ENCODE measurements around the gene GNLY. TPM values are rescaled to one million over a fixed set of nuclear protein-coding genes. Genes with fewer than 3 reads are reported as not detected.
"Not testable (repeated sequence)": the region's sequence is repeated elsewhere in the genome, so short reads cannot be mapped to it uniquely, and the experiment has no call there.

GNLY gene
- total RNA-seq, 2 experiments from 2014 or later = 2.6 to 3.2 TPM

- no peak overlapping the region for H3K4me3 Mint-ChIP-seq
- DNase-seq = no peak
- H3K27me3 Mint-ChIP-seq (ENCODE audit: low read depth) = no peaks in the 10 kb centered on the region
- peaks cover 21% of the 10 kb centered on the region for H3K36me3 Mint-ChIP-seq (ENCODE audit: low read depth)
- H3K4me1 Mint-ChIP-seq (ENCODE audit: low read depth) = no peaks in the 10 kb centered on the region
- H3K9me3 Mint-ChIP-seq = no peaks in the 10 kb centered on the region
- intact Hi-C loops (cut with micrococcal nuclease) = no loop called here
- CTCF ChIA-PET = interaction anchor here (2.2 kb wide), 1 partner anchor 19 kb away, joined by 9 read pairs; no protein-coding TSS in a partner anchor
- H3K27ac Mint-ChIP-seq = no peak overlapping the region
Measured at GRCh38 chr2:85656468-85656867, 37.7 kb upstream of the GNLY start.

DNA sequence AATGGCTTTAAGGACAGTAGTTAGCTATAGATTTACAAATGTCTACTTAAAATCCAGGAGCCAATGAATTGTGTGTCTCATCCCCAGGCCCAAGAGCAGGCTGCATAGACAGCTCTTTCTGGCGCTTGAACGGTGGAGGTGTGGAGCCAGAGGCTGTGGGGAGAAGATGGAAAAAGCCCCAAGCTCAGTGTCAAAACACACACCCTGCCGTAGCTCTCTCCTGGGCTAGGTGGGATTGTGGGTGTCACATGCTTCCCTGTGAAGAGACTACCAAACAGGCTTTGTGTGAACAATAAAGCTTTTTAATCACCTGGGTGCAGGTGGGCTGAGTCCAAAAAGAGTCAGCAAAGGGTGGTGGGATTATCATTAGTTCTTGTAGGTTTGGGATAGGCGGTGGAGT, 36.8 kb upstream of the GNLY start:
- H3K27ac Mint-ChIP-seq; H3K4me3 Mint-ChIP-seq; H3K4me1 Mint-ChIP-seq (ENCODE audit: low read depth); DNase-seq; H3K27me3 Mint-ChIP-seq (ENCODE audit: low read depth); intact Hi-C loops (cut with micrococcal nuclease); H3K9me3 Mint-ChIP-seq: not testable (repeated sequence)
- peaks cover 17% of the 10 kb centered on the region for H3K36me3 Mint-ChIP-seq (ENCODE audit: low read depth)
- CTCF ChIA-PET = interaction anchor here (0.6 to 2.2 kb wide), 3 partner anchors 20 to 275 kb away, joined by 3 to 9 read pairs (median 3); no protein-coding TSS in a partner anchor

DNA sequence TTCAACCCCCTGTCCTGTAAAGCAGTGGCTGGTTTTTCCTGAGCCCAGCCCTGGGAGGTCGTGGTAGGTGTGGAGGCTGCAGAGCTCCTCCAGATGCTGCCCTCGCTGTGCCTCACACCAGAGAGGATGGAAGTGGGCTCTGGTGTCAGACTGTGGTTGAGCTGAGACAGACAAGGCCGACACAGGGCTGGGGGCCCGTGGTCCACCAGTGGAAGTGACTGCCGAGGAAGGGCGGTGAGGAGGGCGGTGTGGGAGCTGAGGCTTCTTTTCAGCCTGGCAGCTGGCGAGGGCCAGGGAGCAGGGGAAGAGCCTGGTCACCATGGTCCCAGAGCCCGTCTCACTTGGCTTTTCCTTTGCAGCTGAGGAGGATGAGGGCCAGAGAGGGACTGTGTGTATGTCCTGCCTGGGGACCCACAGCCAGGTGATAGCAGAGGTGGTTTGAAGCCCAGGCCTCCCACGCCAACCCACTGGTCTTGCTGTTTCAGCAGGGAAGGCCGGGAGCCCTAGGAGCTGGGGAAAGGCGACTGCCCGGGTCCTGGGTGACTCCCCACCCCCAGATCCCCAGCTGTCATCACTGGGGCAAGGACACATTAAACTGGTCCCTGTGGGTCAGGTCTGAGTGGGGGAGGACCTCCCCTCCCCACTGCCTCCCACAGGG, 34.7 kb upstream of the GNLY start:
- CTCF ChIA-PET = interaction anchor here (2.1 kb wide), 1 partner anchor 48 kb away, joined by 10 read pairs; no protein-coding TSS in a partner anchor
- Mint-ChIP-seq H3K4me3 (no peak overlapping the region), H3K9me3 (no peaks in the 10 kb centered on the region), H3K27me3 (ENCODE audit: low read depth) (no peaks in the 10 kb centered on the region), H3K27ac (no peak overlapping the region), H3K36me3 (ENCODE audit: low read depth) (peaks cover 8% of the 10 kb centered on the region), H3K4me1 (ENCODE audit: low read depth) (no peaks in the 10 kb centered on the region)
- DNase-seq = no peak
- intact Hi-C loops (cut with micrococcal nuclease) = no loop called here

DNA sequence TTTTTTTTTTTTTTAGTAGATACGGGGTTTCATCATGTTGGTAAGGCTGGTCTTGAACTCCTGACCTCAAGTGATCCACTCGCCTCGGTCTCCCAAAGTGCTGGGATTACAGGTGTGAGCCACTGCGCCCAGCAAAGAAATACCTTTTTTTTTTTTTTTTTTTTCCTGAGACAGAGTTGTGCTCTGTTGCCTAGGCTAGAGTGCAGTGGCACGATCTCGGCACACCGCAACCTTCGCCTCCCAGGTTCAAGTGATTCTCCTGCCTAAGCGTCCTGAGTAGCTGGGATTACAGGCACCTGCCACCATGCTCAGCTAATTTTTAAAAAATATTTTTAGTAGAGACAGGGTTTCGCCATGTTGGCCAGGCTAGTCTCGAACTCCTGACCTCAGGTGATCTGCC, 33.9 kb upstream of the GNLY start:
- H3K9me3 Mint-ChIP-seq; H3K27me3 Mint-ChIP-seq (ENCODE audit: low read depth); H3K36me3 Mint-ChIP-seq (ENCODE audit: low read depth); DNase-seq; H3K4me3 Mint-ChIP-seq; H3K27ac Mint-ChIP-seq; intact Hi-C loops (cut with micrococcal nuclease); H3K4me1 Mint-ChIP-seq (ENCODE audit: low read depth): not testable (repeated sequence)
- CTCF ChIA-PET = interaction anchor here (1.1 kb wide), 1 partner anchor 23 kb away, joined by 5 read pairs; no protein-coding TSS in a partner anchor

DNA sequence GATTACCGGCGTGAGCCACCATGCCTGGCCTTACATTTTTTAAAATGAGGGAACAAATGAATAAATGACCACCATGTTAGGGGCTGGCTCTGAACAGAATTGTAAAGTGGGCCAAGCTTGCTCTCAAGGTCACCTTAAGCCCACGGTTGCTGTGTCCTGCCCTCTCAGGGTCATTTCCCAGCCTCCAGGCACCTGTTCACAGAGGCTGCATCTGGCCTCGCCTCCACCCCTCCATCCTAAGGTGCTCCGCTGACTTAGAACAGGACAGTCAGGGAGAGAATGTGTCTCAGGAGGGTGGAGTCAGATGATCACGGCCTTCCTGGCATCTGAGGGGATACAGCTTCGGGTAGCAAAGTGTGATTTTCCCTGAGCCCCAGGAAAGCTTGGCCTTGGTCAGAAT, 33.4 kb upstream of the GNLY start:
- Mint-ChIP-seq H3K27me3 (ENCODE audit: low read depth) (no peaks in the 10 kb centered on the region), H3K9me3 (no peaks in the 10 kb centered on the region), H3K4me1 (ENCODE audit: low read depth) (no peaks in the 10 kb centered on the region), H3K27ac (no peak overlapping the region), H3K4me3 (no peak overlapping the region), H3K36me3 (ENCODE audit: low read depth) (peaks cover 8% of the 10 kb centered on the region)
- intact Hi-C loops (cut with micrococcal nuclease) = no loop called here
- no peak for DNase-seq
- CTCF ChIA-PET = interaction anchor here (1.1 kb wide), 1 partner anchor 23 kb away, joined by 5 read pairs; no protein-coding TSS in a partner anchor

- Mint-ChIP-seq H3K4me3 (no peak overlapping the region), H3K27ac (no peak overlapping the region), H3K4me1 (ENCODE audit: low read depth) (no peaks in the 10 kb centered on the region), H3K9me3 (no peaks in the 10 kb centered on the region), H3K36me3 (ENCODE audit: low read depth) (peaks cover 8% of the 10 kb centered on the region), H3K27me3 (ENCODE audit: low read depth) (no peaks in the 10 kb centered on the region)
- no peak for DNase-seq
- CTCF ChIA-PET = interaction anchor here (1.1 kb wide), 1 partner anchor 24 kb away, joined by 5 read pairs; no protein-coding TSS in a partner anchor
- intact Hi-C loops (cut with micrococcal nuclease) = no loop called here
Measured at GRCh38 chr2:85661139-85661858, 32.9 kb upstream of the GNLY start.

DNA sequence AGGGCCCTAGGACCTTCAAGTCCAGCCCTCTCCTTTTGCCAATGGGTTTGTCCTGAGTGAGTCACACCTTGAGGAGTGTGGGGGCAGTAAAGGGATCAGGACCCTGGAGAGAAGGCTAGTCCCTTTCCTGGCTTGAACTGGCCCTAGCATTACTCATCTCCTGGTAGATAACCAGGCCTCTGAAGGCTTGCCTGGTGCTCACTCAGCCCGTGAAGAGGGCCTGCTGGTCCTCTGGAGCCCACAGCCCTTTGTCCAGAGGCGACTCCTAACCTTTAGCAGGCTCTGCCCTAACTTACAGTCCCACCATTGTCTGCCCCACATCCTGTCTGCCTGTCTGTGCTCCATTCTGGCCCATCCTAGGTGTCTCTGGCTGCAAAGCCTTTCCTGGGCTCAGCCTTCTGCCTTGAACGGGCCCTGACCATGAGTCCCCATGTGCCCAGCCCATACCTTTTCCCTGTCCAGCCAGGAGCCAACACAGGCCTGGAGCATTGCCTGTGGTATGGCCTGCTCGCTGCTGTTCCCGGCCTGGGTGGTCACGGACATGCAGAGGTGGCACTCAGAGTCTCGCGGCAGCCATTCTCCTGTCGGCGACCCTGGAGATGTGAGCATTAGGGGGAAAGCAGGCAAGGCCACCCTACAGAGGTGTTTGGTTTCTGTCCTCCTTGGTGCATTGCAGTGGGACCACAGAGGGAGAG, 31.1 kb upstream of the GNLY start:
- Mint-ChIP-seq H3K36me3 (ENCODE audit: low read depth) (peaks cover 6% of the 10 kb centered on the region), H3K9me3 (no peaks in the 10 kb centered on the region), H3K4me1 (ENCODE audit: low read depth) (no peaks in the 10 kb centered on the region), H3K4me3 (no peak overlapping the region), H3K27ac (no peak overlapping the region), H3K27me3 (ENCODE audit: low read depth) (no peaks in the 10 kb centered on the region)
- CTCF ChIA-PET = interaction anchor here (1.2 to 1.5 kb wide), 2 partner anchors 17 to 26 kb away, joined by 3 to 7 read pairs; no protein-coding TSS in a partner anchor
- intact Hi-C loops (cut with micrococcal nuclease) = no loop called here
- no peak for DNase-seq

GRCh38 chr2:85663594-85664565, 30.3 kb upstream of the GNLY start:
- Mint-ChIP-seq H3K27me3 (ENCODE audit: low read depth) (no peaks in the 10 kb centered on the region), H3K9me3 (no peaks in the 10 kb centered on the region), H3K36me3 (ENCODE audit: low read depth) (peaks cover 3% of the 10 kb centered on the region), H3K4me3 (no peak overlapping the region), H3K27ac (no peak overlapping the region), H3K4me1 (ENCODE audit: low read depth) (no peaks in the 10 kb centered on the region)
- CTCF ChIA-PET = interaction anchor here (1.2 to 1.5 kb wide), 2 partner anchors 16 to 27 kb away, joined by 3 to 7 read pairs; no protein-coding TSS in a partner anchor
- intact Hi-C loops (cut with micrococcal nuclease) = no loop called here
- no peak for DNase-seq

DNA sequence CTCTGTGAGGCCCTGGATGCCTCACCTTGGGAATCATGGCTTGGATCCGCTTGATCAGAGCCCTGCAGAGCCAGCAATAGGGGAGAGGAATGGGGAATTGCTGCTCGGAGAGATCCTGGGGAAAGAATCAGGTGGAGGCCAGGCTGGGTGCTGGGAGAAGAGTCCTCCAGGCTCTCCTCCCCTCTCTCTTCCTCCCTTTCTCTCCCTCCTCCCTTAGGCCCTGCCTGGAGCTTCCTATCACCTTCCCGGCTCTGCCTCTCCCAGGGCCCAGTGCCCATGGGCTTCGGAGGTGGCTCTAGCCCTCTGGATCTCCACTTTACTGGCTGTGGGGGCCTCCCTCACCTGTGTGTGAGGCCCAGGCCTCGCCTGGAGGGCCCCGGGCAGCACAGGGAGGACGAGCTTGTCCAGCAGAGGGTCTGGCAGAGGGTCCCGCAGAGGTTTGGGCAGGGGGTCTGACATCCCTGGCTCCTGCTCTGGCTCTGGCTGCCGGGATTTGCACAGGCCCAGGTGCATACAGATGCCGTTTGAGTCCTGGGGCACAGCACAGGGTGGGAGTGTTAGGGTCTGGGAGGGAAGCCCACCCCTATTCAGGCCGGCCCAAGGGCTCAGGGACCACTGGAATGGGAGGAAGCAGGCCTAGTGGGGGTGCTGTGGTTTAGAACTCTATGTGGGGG, 28.8 kb upstream of the GNLY start:
- Mint-ChIP-seq H3K9me3 (no peaks in the 10 kb centered on the region), H3K36me3 (ENCODE audit: low read depth) (no peaks in the 10 kb centered on the region), H3K4me1 (ENCODE audit: low read depth) (no peaks in the 10 kb centered on the region), H3K4me3 (no peak overlapping the region), H3K27me3 (ENCODE audit: low read depth) (no peaks in the 10 kb centered on the region), H3K27ac (no peak overlapping the region)
- intact Hi-C loops (cut with micrococcal nuclease) = no loop called here
- CTCF ChIA-PET = interaction anchor here (0.8 to 1.0 kb wide), 2 partner anchors 44 to 246 kb away, joined by 3 read pairs; no protein-coding TSS in a partner anchor
- no peak for DNase-seq

DNA sequence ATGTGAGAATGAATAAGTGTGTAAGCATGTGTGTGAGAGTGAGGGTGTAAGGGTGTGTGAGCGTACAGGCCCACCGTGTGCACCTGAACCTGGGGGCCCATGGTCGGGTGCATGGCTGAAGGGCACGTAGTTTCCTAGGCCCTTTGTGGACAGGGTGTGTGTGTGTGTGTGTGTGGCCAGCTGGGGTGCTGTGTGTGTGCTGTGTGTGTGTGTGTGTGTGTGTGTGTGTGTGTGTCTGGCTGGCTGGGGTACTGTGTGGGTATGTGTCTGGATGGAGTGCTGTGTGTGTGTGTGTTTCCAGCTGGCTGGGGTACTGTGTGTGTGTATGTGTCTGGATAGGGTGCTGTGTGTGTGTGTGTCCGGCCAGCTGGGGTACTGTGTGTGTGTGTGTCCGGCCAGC, 28.1 kb upstream of the GNLY start:
- H3K36me3 Mint-ChIP-seq (ENCODE audit: low read depth) = no peaks in the 10 kb centered on the region
- DNase-seq = no peak
- CTCF ChIA-PET = interaction anchor here (1.0 kb wide), 1 partner anchor 42 kb away, joined by 3 read pairs; no protein-coding TSS in a partner anchor
- no peak overlapping the region for H3K4me3 Mint-ChIP-seq
- no peaks in the 10 kb centered on the region for H3K4me1 Mint-ChIP-seq (ENCODE audit: low read depth)
- intact Hi-C loops (cut with micrococcal nuclease) = no loop called here
- H3K27ac Mint-ChIP-seq = no peak overlapping the region
- H3K9me3 Mint-ChIP-seq = no peaks in the 10 kb centered on the region
- no peaks in the 10 kb centered on the region for H3K27me3 Mint-ChIP-seq (ENCODE audit: low read depth)

Measured in activated naive CD4-positive, alpha-beta T cell treated with anti-CD3 and anti-CD28 coated beads for 36 hours (primary cell).